Endothelial cell of umbilical vein (primary cell): ENCODE results near the gene TFDP1. TPM values are rescaled to one million over a fixed set of nuclear protein-coding genes. Genes with fewer than 3 reads are reported as not detected.

ENCODE experiments used
- BruUV-seq: library from RNA; stranded (reverse); fragments of 400-500 nt; replicated peaks from 2 replicates; lab custom pipeline; 2021; lab: Mats Ljungman, UMichigan
- CTCF ChIA-PET: fragments of 300-600, 350-600 bp; sonication (Branson Sonifier 250); formaldehyde crosslinking; loops from one replicate; lab custom pipeline; 2021; ENCODE audit warnings: antibody characterized with exemption, inconsistent platforms; lab: Charles Lee
- POLR2A ChIA-PET: fragments of 300-600, 350-600 bp; sonication (Branson Sonifier 250); formaldehyde crosslinking; loops from one replicate; lab custom pipeline; 2021; ENCODE audit warnings: antibody characterized with exemption, inconsistent platforms; lab: Charles Lee
- DNase-seq: peaks from one replicate; pipeline ENCODE4 v3.0.0-alpha.2; 2011; ENCODE audit warnings: low read depth, low spot score
- FAIRE-seq: peaks from 2 replicates; lab custom pipeline; 2011; peaks lifted over from hg19 to GRCh38; lab: Jason Lieb, UNC
- H2AFZ ChIP-seq: 2 replicates; pipeline ENCODE4 v1.6.0; 2012; ENCODE audit warnings: low read depth, low read length, control low read depth, inconsistent platforms
- H3K27ac ChIP-seq: 2 replicates; pipeline ENCODE4 v1.5.1; 2011; ENCODE audit warnings: low read depth, mild to moderate bottlenecking, control low read depth, low read length, moderate library complexity; ENCODE audit not compliant: insufficient read depth
- H3K27me3 ChIP-seq, 2 experiments: 2 replicates each; pipeline versions ENCODE4 v1.6.0 to v1.6.1; 2011; ENCODE audit warnings: low read length in 2 of 2, mixed read lengths in 1 of 2; ENCODE audit not compliant: control insufficient read depth in 2 of 2, insufficient read depth in 2 of 2
- H3K36me3 ChIP-seq, 2 experiments: 2 replicates in 1 of 2; 3 replicates in 1 of 2; pipeline ENCODE4 v1.5.1; 2011; ENCODE audit warnings: low read length in 2 of 2, mild to moderate bottlenecking in 1 of 2, moderate library complexity in 1 of 2; ENCODE audit not compliant: control insufficient read depth in 2 of 2, insufficient read depth in 2 of 2; ENCODE audit errors: extremely low read depth in 1 of 2
- H3K4me1 ChIP-seq: 3 replicates; pipeline ENCODE4 v1.5.1; 2011; ENCODE audit warnings: mild to moderate bottlenecking, low read length; ENCODE audit not compliant: control insufficient read depth, insufficient read depth; ENCODE audit errors: extremely low read depth
- H3K4me2 ChIP-seq: 2 replicates; pipeline ENCODE4 v1.6.1; 2011; ENCODE audit warnings: low read length, control low read depth, mixed read lengths; ENCODE audit not compliant: insufficient read depth
- H3K4me3 ChIP-seq, 3 experiments: fragments of 200-600 bp in 1 of 3; sonication (generic), shearing (Covaris generic) in 1 of 3; replicated peaks in 1 of 3; 2 replicates each; pipeline ENCODE4 v1.5.1; 2011 to 2016; ENCODE audit warnings: control low read depth in 3 of 3, low read length in 3 of 3, mild to moderate bottlenecking in 2 of 3, inconsistent platforms in 1 of 3, low read depth in 1 of 3, moderate library complexity in 1 of 3; ENCODE audit not compliant: insufficient read depth in 1 of 3
- H3K79me2 ChIP-seq: 2 replicates; pipeline ENCODE4 v1.6.0; 2012; ENCODE audit warnings: low read length, inconsistent platforms; ENCODE audit not compliant: control insufficient read depth, insufficient read depth
- H3K9ac ChIP-seq: replicated peaks from 2 replicates; pipeline ENCODE3; 2011; ENCODE audit warnings: low read length, control low read depth; ENCODE audit not compliant: insufficient read depth; ENCODE audit errors: extremely low read depth
- H3K9me1 ChIP-seq: replicated peaks from 3 replicates; pipeline ENCODE4 v1.6.0; 2011; ENCODE audit warnings: mild to moderate bottlenecking, low read length; ENCODE audit not compliant: control insufficient read depth, insufficient read depth; ENCODE audit errors: extremely low read depth
- H3K9me3 ChIP-seq: replicated peaks from 2 replicates; pipeline ENCODE4 v1.5.1; 2012; ENCODE audit warnings: low read length, inconsistent platforms; ENCODE audit not compliant: control insufficient read depth, insufficient read depth
- H4K20me1 ChIP-seq: replicated peaks from 2 replicates; pipeline ENCODE3; 2011; ENCODE audit warnings: mild to moderate bottlenecking, low read length; ENCODE audit not compliant: control insufficient read depth, insufficient read depth; ENCODE audit errors: extremely low read depth
- CTCF ChIP-seq, 2 donors: IDR thresholded peaks; 1 replicate in 1 of 2; 2 replicates in 1 of 2; pipeline ENCODE4 v1.5.1; 2011; ENCODE audit warnings: low read length in 2 of 2, mild to moderate bottlenecking in 2 of 2, moderate library complexity in 2 of 2, control low read depth in 1 of 2, inconsistent platforms in 1 of 2, low read depth in 1 of 2; ENCODE audit not compliant: insufficient read depth in 1 of 2; ENCODE audit errors: extremely low read depth in 1 of 2
- EZH2 ChIP-seq: IDR thresholded peaks from 2 replicates; pipeline ENCODE4 v1.6.1; 2012; ENCODE audit warnings: borderline replicate concordance, low read depth, mild to moderate bottlenecking, moderate library complexity, low read length, inconsistent platforms; ENCODE audit not compliant: severe bottlenecking
- FOS ChIP-seq: IDR thresholded peaks from 2 replicates; pipeline ENCODE4 v1.6.1; 2011; ENCODE audit warnings: mild to moderate bottlenecking, low read length, moderate library complexity, borderline replicate concordance; ENCODE audit not compliant: insufficient read depth
- GATA2 ChIP-seq: IDR thresholded peaks from 2 replicates; pipeline ENCODE4 v1.7.0; 2011; ENCODE audit warnings: low read depth, mild to moderate bottlenecking, moderate library complexity, mixed read lengths, low read length; ENCODE audit not compliant: insufficient read length, insufficient read depth
- JUN ChIP-seq: IDR thresholded peaks from 2 replicates; pipeline ENCODE4 v1.6.1; 2011; ENCODE audit warnings: borderline replicate concordance, low read depth; ENCODE audit not compliant: insufficient read length, insufficient read depth
- MYC ChIP-seq: IDR thresholded peaks from one replicate; pipeline ENCODE4 v1.6.1; 2011; ENCODE audit warnings: mild to moderate bottlenecking, low read depth, low read length
- POLR2A ChIP-seq: IDR thresholded peaks from 2 replicates; pipeline ENCODE4 v1.6.1; 2012; ENCODE audit warnings: low read depth, mild to moderate bottlenecking, control low read depth, low read length
- POLR2AphosphoS5 ChIP-seq: IDR thresholded peaks from 2 replicates; pipeline ENCODE4 v1.6.1; 2012; ENCODE audit warnings: low read depth, mild to moderate bottlenecking, control low read depth, low read length, moderate library complexity; ENCODE audit not compliant: insufficient read depth
- dilution Hi-C: fragments of 300-500 bp; cut with MboI; formaldehyde crosslinking; loops from one replicate; pipeline ENCODE4 v1.15.0; 2019; ENCODE audit warnings: low sequenced_read_pairs; ENCODE audit not compliant: extremely low pct_ligation_motif_present
- intact Hi-C: fragments of 100-400 bp; cut with micrococcal nuclease; formaldehyde crosslinking; loops from one replicate; pipeline ENCODE4 v1.10.0; 2022
- polyA plus RNA-seq, 4 experiments: library from polyadenylated mRNA; depleted of rRNA in 3 of 4; stranded (reverse) in 3 of 4; unstranded in 1 of 4; fragments of >200 nt; gene quantifications; 2 replicates each; pipeline versions ENCODE4 v1.2.1 to v1.2.3, GENCODE V29; 2011 to 2012; ENCODE audit warnings: missing spikeins in 1 of 4
- total RNA-seq: library from RNA; stranded (reverse); gene quantifications from 2 replicates; pipeline ENCODE4 v1.2.3, GENCODE V29; 2021
- TF ChIP-seq, protein P1 (sequence below): IDR thresholded peaks from 2 replicates; pipeline ENCODE4 v1.6.1; 2011; ENCODE audit not compliant: insufficient read depth, insufficient read length

The TFDP1 gene
- total and polyA plus RNA-seq, 2 donors (not counting 3 experiments of a cell fraction or from before 2014, with no cell fraction given), result 64.3 to 137 TPM

DNA sequence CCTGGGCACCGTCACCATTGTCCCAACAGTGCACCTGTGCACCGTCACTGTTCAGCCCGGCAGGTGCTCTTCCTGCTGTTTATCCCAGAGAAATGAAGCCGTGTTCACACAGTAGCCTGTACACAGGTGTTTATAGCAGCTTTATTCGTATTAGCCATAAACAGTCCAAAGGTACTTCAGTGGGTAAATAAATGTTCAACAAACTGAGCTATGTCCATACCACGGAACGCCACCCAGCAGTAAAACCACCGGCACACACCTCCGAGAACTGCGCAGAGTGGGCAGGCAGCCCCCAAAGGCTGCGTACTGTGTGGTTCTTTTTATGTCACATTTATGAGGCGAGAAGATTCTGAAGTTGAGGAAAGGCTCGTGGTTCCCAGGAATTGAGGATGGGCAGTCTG lies 49.2 kb upstream of the TFDP1 start:
- intact Hi-C loops, result no loop called here
- Histone ChIP-seq H3K9me1 (no peaks in the 10 kb centered on the region), H3K4me3 (no peak overlapping the region), H3K4me1 (no peaks in the 10 kb centered on the region), H3K27me3 (no peaks in the 10 kb centered on the region), H3K4me2 (no peak overlapping the region), H4K20me1 (no peaks in the 10 kb centered on the region), H3K9me3 (no peaks in the 10 kb centered on the region), H3K27ac (no peak overlapping the region), H3K36me3 (peaks cover 2 to 34% of the 10 kb centered on the region in 2 experiments), H3K79me2 (peaks cover 7% of the 10 kb centered on the region), H2AFZ (no peak overlapping the region), H3K9ac (no peak overlapping the region)
- no peak for TF ChIP-seq EZH2
- TF ChIP-seq MYC, result no peak
- no peak for TF ChIP-seq FOS
- no peak for TF ChIP-seq JUN
- TF ChIP-seq CTCF (IDR thresholded peaks at IDR 0.05; ENCODE audit: extremely low read depth in 1 of 2, insufficient read depth in 1 of 2, low read depth in 1 of 2, low read length in 2 of 2), result no peak
- TF ChIP-seq POLR2AphosphoS5, result no peak
- TF ChIP-seq POLR2A, result no peak
- TF ChIP-seq, protein P1, sequence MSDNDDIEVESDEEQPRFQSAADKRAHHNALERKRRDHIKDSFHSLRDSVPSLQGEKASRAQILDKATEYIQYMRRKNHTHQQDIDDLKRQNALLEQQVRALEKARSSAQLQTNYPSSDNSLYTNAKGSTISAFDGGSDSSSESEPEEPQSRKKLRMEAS, result no peak
- TF ChIP-seq GATA2, result no peak
- dilution Hi-C loops, result no loop called here
- ChIA-PET POLR2A (no interaction called here), CTCF (interaction anchor here (1.0 kb wide), 1 partner anchor 27 kb away, joined by 3 read pairs; no protein-coding TSS in a partner anchor)
- no peak for DNase-seq
- no TSS peak for BruUV-seq
- FAIRE-seq, result no peak
